ENCODE data around the gene METTL9.
"Not testable (repeated sequence)": the region's sequence is repeated elsewhere in the genome, so short reads cannot be mapped to it uniquely, and the experiment has no call there.

The METTL9 gene

GRCh38 chr16:21646091-21646490 is 46.7 kb downstream of the METTL9 start:
- DNase-seq, result no peak
- no peak for ATAC-seq
- no peaks in the 10 kb centered on the region for H3K9me3 Mint-ChIP-seq
- H3K4me3 Mint-ChIP-seq, result peak overlapping the region; percentile 79
- peaks cover 65% of the 10 kb centered on the region for H3K4me1 Mint-ChIP-seq
- peak overlapping the region; percentile 83 for H3K27ac Mint-ChIP-seq
- H3K36me3 Mint-ChIP-seq (ENCODE audit: low read depth), result peaks cover 5% of the 10 kb centered on the region
- no peaks in the 10 kb centered on the region for H3K27me3 Mint-ChIP-seq

- peaks cover 5% of the 10 kb centered on the region for H3K36me3 Mint-ChIP-seq (ENCODE audit: low read depth)
- no peaks in the 10 kb centered on the region for H3K27me3 Mint-ChIP-seq
- ATAC-seq, result peak; percentile 97
- H3K27ac Mint-ChIP-seq, result peak overlapping the region; percentile 83
- H3K9me3 Mint-ChIP-seq, result no peaks in the 10 kb centered on the region
- peaks cover 69% of the 10 kb centered on the region for H3K4me1 Mint-ChIP-seq
- peak; percentile 69 for DNase-seq
- H3K4me3 Mint-ChIP-seq, result peak overlapping the region; percentile 63
Measured at GRCh38 chr16:21646721-21647561, 47.6 kb downstream of the METTL9 start.

GRCh38 chr16:21647562-21648164 is 48.3 kb downstream of the METTL9 start:
- H3K36me3 Mint-ChIP-seq (ENCODE audit: low read depth), result peaks cover 5% of the 10 kb centered on the region
- ATAC-seq (no peak), DNase-seq (no peak)
- peaks cover 69% of the 10 kb centered on the region for H3K4me1 Mint-ChIP-seq
- no peaks in the 10 kb centered on the region for H3K9me3 Mint-ChIP-seq
- H3K27ac Mint-ChIP-seq, result peak overlapping the region; percentile 83
- H3K4me3 Mint-ChIP-seq, result no peak overlapping the region
- H3K27me3 Mint-ChIP-seq, result no peaks in the 10 kb centered on the region

GRCh38 chr16:21649826-21650406 is 50.5 kb downstream of the METTL9 start:
- peaks cover 70% of the 10 kb centered on the region for H3K4me1 Mint-ChIP-seq
- not testable (repeated sequence) for DNase-seq; H3K9me3 Mint-ChIP-seq; H3K4me3 Mint-ChIP-seq; H3K27me3 Mint-ChIP-seq; H3K36me3 Mint-ChIP-seq (ENCODE audit: low read depth); ATAC-seq; H3K27ac Mint-ChIP-seq

- ATAC-seq, result no peak
- no peak overlapping the region for H3K4me3 Mint-ChIP-seq
- no peaks in the 10 kb centered on the region for H3K9me3 Mint-ChIP-seq
- peaks cover 5% of the 10 kb centered on the region for H3K36me3 Mint-ChIP-seq (ENCODE audit: low read depth)
- no peak for DNase-seq
- no peaks in the 10 kb centered on the region for H3K27me3 Mint-ChIP-seq
- peaks cover 64% of the 10 kb centered on the region for H3K4me1 Mint-ChIP-seq
- H3K27ac Mint-ChIP-seq, result no peak overlapping the region
Measured at GRCh38 chr16:21650521-21650920, 51.1 kb downstream of the METTL9 start.

- H3K27me3 Mint-ChIP-seq, result no peaks in the 10 kb centered on the region
- H3K4me3 Mint-ChIP-seq, result no peak overlapping the region
- peaks cover 8% of the 10 kb centered on the region for H3K36me3 Mint-ChIP-seq (ENCODE audit: low read depth)
- DNase-seq (no peak), ATAC-seq (no peak)
- peaks cover 57% of the 10 kb centered on the region for H3K4me1 Mint-ChIP-seq
- H3K27ac Mint-ChIP-seq, result no peak overlapping the region
- no peaks in the 10 kb centered on the region for H3K9me3 Mint-ChIP-seq
Measured at GRCh38 chr16:21651515-21651914, 52.1 kb downstream of the METTL9 start.

GRCh38 chr16:21652453-21652852 is 53.1 kb downstream of the METTL9 start, which contains the start of gene IGSF6:
Gene IGSF6, minus strand, starts transcription at chr16:21652608. Its CDS starts 10 bp downstream, at chr16:21652598.
- H3K9me3 Mint-ChIP-seq, result no peaks in the 10 kb centered on the region
- peaks cover 57% of the 10 kb centered on the region for H3K4me1 Mint-ChIP-seq
- ATAC-seq (no peak), DNase-seq (no peak)
- no peak within 1 kb of the TSS for H3K27ac Mint-ChIP-seq
- no peaks in the 10 kb centered on the region for H3K27me3 Mint-ChIP-seq
- H3K36me3 Mint-ChIP-seq (ENCODE audit: low read depth), result peaks cover 10% of the 10 kb centered on the region
- H3K4me3 Mint-ChIP-seq, result no peak within 1 kb of the TSS

GRCh38 chr16:21653571-21653970 is 54.2 kb downstream of the METTL9 start:
- H3K36me3 Mint-ChIP-seq (ENCODE audit: low read depth), result peaks cover 8% of the 10 kb centered on the region
- no peak overlapping the region for H3K27ac Mint-ChIP-seq
- no peak for ATAC-seq
- no peak overlapping the region for H3K4me3 Mint-ChIP-seq
- peaks cover 55% of the 10 kb centered on the region for H3K4me1 Mint-ChIP-seq
- no peaks in the 10 kb centered on the region for H3K27me3 Mint-ChIP-seq
- H3K9me3 Mint-ChIP-seq, result no peaks in the 10 kb centered on the region
- no peak for DNase-seq

GRCh38 chr16:21654466-21654865 is 55.1 kb downstream of the METTL9 start:
- peaks cover 8% of the 10 kb centered on the region for H3K36me3 Mint-ChIP-seq (ENCODE audit: low read depth)
- H3K4me1 Mint-ChIP-seq, result peaks cover 48% of the 10 kb centered on the region
- no peak overlapping the region for H3K4me3 Mint-ChIP-seq
- ATAC-seq (no peak), DNase-seq (no peak)
- H3K27me3 Mint-ChIP-seq, result no peaks in the 10 kb centered on the region
- no peaks in the 10 kb centered on the region for H3K9me3 Mint-ChIP-seq
- H3K27ac Mint-ChIP-seq, result no peak overlapping the region

GRCh38 chr16:21654881-21655280 is 55.5 kb downstream of the METTL9 start:
- ATAC-seq (no peak), DNase-seq (no peak)
- Mint-ChIP-seq H3K9me3 (no peaks in the 10 kb centered on the region), H3K36me3 (ENCODE audit: low read depth) (peaks cover 8% of the 10 kb centered on the region), H3K4me3 (no peak overlapping the region), H3K4me1 (peaks cover 47% of the 10 kb centered on the region), H3K27ac (no peak overlapping the region), H3K27me3 (no peaks in the 10 kb centered on the region)

- Mint-ChIP-seq H3K4me3 (no peak overlapping the region), H3K9me3 (no peaks in the 10 kb centered on the region), H3K36me3 (ENCODE audit: low read depth) (peaks cover 8% of the 10 kb centered on the region), H3K27ac (peak overlapping the region; percentile 58), H3K4me1 (peaks cover 47% of the 10 kb centered on the region), H3K27me3 (no peaks in the 10 kb centered on the region)
- DNase-seq (peak; percentile 27), ATAC-seq (peak; percentile 20)
Measured at GRCh38 chr16:21656795-21657768, 57.7 kb downstream of the METTL9 start.

- Mint-ChIP-seq H3K27ac (no peak overlapping the region), H3K36me3 (ENCODE audit: low read depth) (peaks cover 8% of the 10 kb centered on the region), H3K27me3 (peaks cover 2% of the 10 kb centered on the region), H3K9me3 (no peaks in the 10 kb centered on the region), H3K4me3 (no peak overlapping the region), H3K4me1 (peaks cover 45% of the 10 kb centered on the region)
- ATAC-seq, result no peak
- DNase-seq, result no peak
Measured at GRCh38 chr16:21659124-21659523, 59.7 kb downstream of the METTL9 start.

GRCh38 chr16:21663889-21664647 is 64.7 kb downstream of the METTL9 start, which contains the start of gene OTOA:
Gene OTOA, plus strand, starts transcription at chr16:21663968. Its CDS starts 14,547 bp downstream, at chr16:21678515.
- Mint-ChIP-seq H3K27ac (no peak within 1 kb of the TSS), H3K4me1 (peaks cover 17% of the 10 kb centered on the region), H3K36me3 (ENCODE audit: low read depth) (no peaks in the 10 kb centered on the region), H3K4me3 (peak within 1 kb of the TSS; percentile 65), H3K27me3 (peaks cover 8% of the 10 kb centered on the region), H3K9me3 (no peaks in the 10 kb centered on the region)
- ATAC-seq (peak; percentile 68), DNase-seq (peak; percentile 29)
